Measurements from ENCODE around the gene CLCNKA.
A peak's percentile ranks its signal among the peaks of the same experiment; 100 is the strongest.

The CLCNKA gene

DNA sequence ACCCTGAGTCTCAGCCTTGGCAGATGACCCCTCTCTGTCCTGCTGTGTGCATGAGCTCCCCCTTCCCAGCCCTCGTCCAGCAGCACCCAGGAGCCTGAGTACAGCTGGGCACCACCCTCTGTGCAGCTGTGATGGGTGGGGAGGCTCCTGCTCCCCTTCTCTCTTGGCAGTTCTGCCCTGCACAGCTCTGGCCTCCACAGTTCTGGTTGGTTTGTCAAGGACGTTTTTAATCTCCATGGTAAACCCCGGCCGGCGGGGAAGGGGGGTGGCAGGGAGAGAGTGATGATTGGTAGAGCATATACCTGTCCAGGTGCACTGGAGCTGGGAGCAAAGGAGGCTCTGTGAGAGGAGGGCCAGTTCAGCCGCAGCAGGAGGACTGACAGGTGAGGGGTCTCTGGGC, at the start of gene CLCNKA:
CLCNKA (plus strand) TSS at position 356 of the 400 bp plus-strand sequence. CDS start 584 bp downstream, outside the sequence.
- Histone ChIP-seq H4K20me1 (ENCODE audit: insufficient read depth, low read length) (no peaks in the 10 kb centered on the region), H3K36me3 (replicated peaks; ENCODE audit: low read depth, low read length) (no peaks in the 10 kb centered on the region), H3K4me2 (ENCODE audit: low read length) (no peak within 1 kb of the TSS), H3K27ac (ENCODE audit: low read length) (no peak within 1 kb of the TSS), H3K4me3 (ENCODE audit: low read length) (no peak within 1 kb of the TSS), H2AFZ (ENCODE audit: low read depth, low read length) (no peak within 1 kb of the TSS), H3K4me1 (ENCODE audit: low read length) (no peaks in the 10 kb centered on the region), H3K9ac (ENCODE audit: low read length) (no peak within 1 kb of the TSS), H3K9me3 (ENCODE audit: insufficient read depth, low read length) (no peaks in the 10 kb centered on the region), H3K27me3 (ENCODE audit: low read depth, low read length) (no peaks in the 10 kb centered on the region), H3K79me2 (ENCODE audit: low read length) (no peaks in the 10 kb centered on the region)
- TF ChIP-seq, protein P1, sequence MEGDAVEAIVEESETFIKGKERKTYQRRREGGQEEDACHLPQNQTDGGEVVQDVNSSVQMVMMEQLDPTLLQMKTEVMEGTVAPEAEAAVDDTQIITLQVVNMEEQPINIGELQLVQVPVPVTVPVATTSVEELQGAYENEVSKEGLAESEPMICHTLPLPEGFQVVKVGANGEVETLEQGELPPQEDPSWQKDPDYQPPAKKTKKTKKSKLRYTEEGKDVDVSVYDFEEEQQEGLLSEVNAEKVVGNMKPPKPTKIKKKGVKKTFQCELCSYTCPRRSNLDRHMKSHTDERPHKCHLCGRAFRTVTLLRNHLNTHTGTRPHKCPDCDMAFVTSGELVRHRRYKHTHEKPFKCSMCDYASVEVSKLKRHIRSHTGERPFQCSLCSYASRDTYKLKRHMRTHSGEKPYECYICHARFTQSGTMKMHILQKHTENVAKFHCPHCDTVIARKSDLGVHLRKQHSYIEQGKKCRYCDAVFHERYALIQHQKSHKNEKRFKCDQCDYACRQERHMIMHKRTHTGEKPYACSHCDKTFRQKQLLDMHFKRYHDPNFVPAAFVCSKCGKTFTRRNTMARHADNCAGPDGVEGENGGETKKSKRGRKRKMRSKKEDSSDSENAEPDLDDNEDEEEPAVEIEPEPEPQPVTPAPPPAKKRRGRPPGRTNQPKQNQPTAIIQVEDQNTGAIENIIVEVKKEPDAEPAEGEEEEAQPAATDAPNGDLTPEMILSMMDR (IDR thresholded peaks at IDR 0.05; ENCODE audit: low read depth, low read length), result no peak
- TF ChIP-seq EZH2phosphoT487 (IDR thresholded peaks at IDR 0.05; ENCODE audit: low read depth), result no peak

DNA sequence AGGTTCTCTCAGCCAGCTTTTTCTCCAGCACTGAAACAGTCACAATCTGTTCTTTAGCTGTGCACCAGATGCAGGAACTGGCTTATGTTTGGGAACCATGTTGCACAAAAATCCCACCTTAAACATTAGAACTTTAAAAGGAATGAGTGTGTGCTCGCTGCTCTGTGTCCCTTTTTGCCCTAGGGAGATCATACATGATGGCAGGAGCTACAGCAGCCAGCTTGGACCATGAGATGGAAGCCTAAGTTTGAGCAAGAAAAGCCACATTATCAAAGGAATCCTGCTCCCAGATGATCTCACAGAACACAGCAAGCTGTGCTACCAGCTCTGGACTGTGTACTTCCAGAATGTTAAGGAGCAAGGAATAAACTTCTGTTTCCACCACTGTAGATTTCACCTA, 49.4 kb upstream of the CLCNKA start:
- TF ChIP-seq, protein P1 (IDR thresholded peaks at IDR 0.05; ENCODE audit: low read depth, low read length), result no peak
- TF ChIP-seq EZH2phosphoT487 (IDR thresholded peaks at IDR 0.05; ENCODE audit: low read depth), result no peak
- Histone ChIP-seq H2AFZ (ENCODE audit: low read depth, low read length) (no peak overlapping the region), H3K4me1 (ENCODE audit: low read length) (peaks cover 33% of the 10 kb centered on the region), H3K27ac (ENCODE audit: low read length) (no peak overlapping the region), H3K79me2 (ENCODE audit: low read length) (peaks cover 29% of the 10 kb centered on the region), H4K20me1 (ENCODE audit: insufficient read depth, low read length) (no peaks in the 10 kb centered on the region), H3K9ac (ENCODE audit: low read length) (no peak overlapping the region), H3K36me3 (replicated peaks; ENCODE audit: low read depth, low read length) (peaks cover 37% of the 10 kb centered on the region), H3K4me2 (ENCODE audit: low read length) (no peak overlapping the region), H3K4me3 (ENCODE audit: low read length) (no peak overlapping the region), H3K9me3 (ENCODE audit: insufficient read depth, low read length) (no peaks in the 10 kb centered on the region), H3K27me3 (ENCODE audit: low read depth, low read length) (no peaks in the 10 kb centered on the region)

- Histone ChIP-seq H3K36me3 (replicated peaks; ENCODE audit: low read depth, low read length) (peaks cover 24% of the 10 kb centered on the region), H3K4me1 (ENCODE audit: low read length) (peaks cover 25% of the 10 kb centered on the region), H3K4me3 (ENCODE audit: low read length) (no peak overlapping the region), H3K79me2 (ENCODE audit: low read length) (peaks cover 20% of the 10 kb centered on the region), H3K27me3 (ENCODE audit: low read depth, low read length) (no peaks in the 10 kb centered on the region), H4K20me1 (ENCODE audit: insufficient read depth, low read length) (no peaks in the 10 kb centered on the region), H2AFZ (ENCODE audit: low read depth, low read length) (no peak overlapping the region), H3K27ac (ENCODE audit: low read length) (no peak overlapping the region), H3K9ac (ENCODE audit: low read length) (no peak overlapping the region), H3K9me3 (ENCODE audit: insufficient read depth, low read length) (no peaks in the 10 kb centered on the region), H3K4me2 (ENCODE audit: low read length) (peak overlapping the region; percentile 90; the same call in 1 of the 2 replicates)
- TF ChIP-seq, protein P1 (IDR thresholded peaks at IDR 0.05; ENCODE audit: low read depth, low read length), result no peak
- TF ChIP-seq EZH2phosphoT487 (IDR thresholded peaks at IDR 0.05; ENCODE audit: low read depth), result no peak
Measured at GRCh38 chr1:15973772-15974171, 48.1 kb upstream of the CLCNKA start.

GRCh38 chr1:15974855-15975254, 47.0 kb upstream of the CLCNKA start:
- Histone ChIP-seq H3K9me3 (ENCODE audit: insufficient read depth, low read length) (no peaks in the 10 kb centered on the region), H3K79me2 (ENCODE audit: low read length) (peaks cover 20% of the 10 kb centered on the region), H3K4me1 (ENCODE audit: low read length) (peaks cover 25% of the 10 kb centered on the region), H3K36me3 (replicated peaks; ENCODE audit: low read depth, low read length) (peaks cover 15% of the 10 kb centered on the region), H3K4me3 (ENCODE audit: low read length) (peak overlapping the region; percentile 83), H3K4me2 (ENCODE audit: low read length) (peak overlapping the region; percentile 90), H4K20me1 (ENCODE audit: insufficient read depth, low read length) (no peaks in the 10 kb centered on the region), H3K27ac (ENCODE audit: low read length) (peak overlapping the region; percentile 83), H3K27me3 (ENCODE audit: low read depth, low read length) (no peaks in the 10 kb centered on the region), H3K9ac (ENCODE audit: low read length) (peak overlapping the region; percentile 81), H2AFZ (ENCODE audit: low read depth, low read length) (no peak overlapping the region)
- no peak for TF ChIP-seq EZH2phosphoT487 (IDR thresholded peaks at IDR 0.05; ENCODE audit: low read depth)
- TF ChIP-seq, protein P1 (IDR thresholded peaks at IDR 0.05; ENCODE audit: low read depth, low read length), result no peak

Measured in OCI-LY3 (cell line).